GM12892 (cell line): ENCODE measurements around the gene EMX2.

Experiments used
- DNase-seq: peaks from one replicate; pipeline ENCODE4 v3.0.0; 2011; ENCODE audit not compliant: insufficient read length
- FAIRE-seq: peaks from 2 replicates; lab custom pipeline; 2011; peaks lifted over from hg19 to GRCh38; lab: Jason Lieb, UNC
- POLR2A ChIP-seq: IDR thresholded peaks from 2 replicates; pipeline ENCODE4 v1.6.1; 2011; ENCODE audit warnings: low read depth, low read length, control low read depth
- POLR2AphosphoS5 ChIP-seq: IDR thresholded peaks from 2 replicates; pipeline ENCODE4 v1.6.1; 2011; ENCODE audit warnings: low read depth, low read length, control low read depth
- TAF1 ChIP-seq: IDR thresholded peaks from 2 replicates; pipeline ENCODE4 v1.6.1; 2011; ENCODE audit warnings: low read depth, mild to moderate bottlenecking, control low read depth, low read length, borderline replicate concordance

Gene EMX2

GRCh38 chr10:117509573-117509972 lies 33.0 kb upstream of the EMX2 start:
- TF ChIP-seq POLR2AphosphoS5 (no peak), POLR2A (no peak), TAF1 (no peak)
- no peak for FAIRE-seq

GRCh38 chr10:117511601-117512390 lies 30.8 kb upstream of the EMX2 start:
- TF ChIP-seq POLR2A (no peak), POLR2AphosphoS5 (no peak), TAF1 (no peak)
- DNase-seq (no peak), FAIRE-seq (no peak)

More at GRCh38 chr10:117509573-117509972, 33.0 kb upstream of the EMX2 start:
- DNase-seq = no peak

GRCh38 chr10:117514971-117515370 lies 27.6 kb upstream of the EMX2 start:
- no peak for TF ChIP-seq TAF1
- TF ChIP-seq POLR2A = no peak
- FAIRE-seq (no peak), DNase-seq (no peak)

- no peak for TF ChIP-seq POLR2AphosphoS5
- no peak for TF ChIP-seq TAF1
- TF ChIP-seq POLR2A = no peak
- FAIRE-seq (no peak), DNase-seq (no peak)
These were observed 25.9 kb upstream of the EMX2 start for GRCh38 chr10:117516681-117517080.

- TF ChIP-seq POLR2A (no peak), POLR2AphosphoS5 (no peak), TAF1 (no peak)
- DNase-seq (no peak), FAIRE-seq (no peak)
These were observed 24.3 kb upstream of the EMX2 start for GRCh38 chr10:117518246-117518645.

- FAIRE-seq (no peak), DNase-seq (no peak)
- TF ChIP-seq POLR2A (no peak), POLR2AphosphoS5 (no peak), TAF1 (no peak)
These were observed 23.3 kb upstream of the EMX2 start for GRCh38 chr10:117519286-117519685.

GRCh38 chr10:117519879-117520278 lies 22.7 kb upstream of the EMX2 start:
- FAIRE-seq (no peak), DNase-seq (no peak)
- TF ChIP-seq TAF1 = no peak
- no peak for TF ChIP-seq POLR2AphosphoS5
- TF ChIP-seq POLR2A = no peak

GRCh38 chr10:117530791-117531190 lies 11.8 kb upstream of the EMX2 start:
- FAIRE-seq (no peak), DNase-seq (no peak)

GRCh38 chr10:117531371-117532002 lies 11.1 kb upstream of the EMX2 start:
- DNase-seq (no peak), FAIRE-seq (no peak)
- no peak for TF ChIP-seq POLR2A
- TF ChIP-seq TAF1 = no peak
- no peak for TF ChIP-seq POLR2AphosphoS5

More at GRCh38 chr10:117530791-117531190, 11.8 kb upstream of the EMX2 start:
- no peak for TF ChIP-seq POLR2AphosphoS5
- no peak for TF ChIP-seq POLR2A
- no peak for TF ChIP-seq TAF1

- no peak for FAIRE-seq
These were observed 10.6 kb upstream of the EMX2 start for GRCh38 chr10:117532003-117532385.

GRCh38 chr10:117532451-117533107 lies 10.0 kb upstream of the EMX2 start:
- DNase-seq = no peak
- TF ChIP-seq TAF1 (no peak), POLR2A (no peak), POLR2AphosphoS5 (no peak)
- FAIRE-seq = no peak

More at GRCh38 chr10:117532003-117532385, 10.6 kb upstream of the EMX2 start:
- TF ChIP-seq TAF1 (no peak), POLR2A (no peak), POLR2AphosphoS5 (no peak)
- DNase-seq = no peak
